GM21825 (cell line): ENCODE data around the gene CTNNA2.

Experiments used
- ATAC-seq: cut with Tn5 transposase; IDR thresholded peaks from one replicate; pipeline ENCODE4 v1.9.1; 2021; ENCODE audit warnings: mild to moderate bottlenecking, moderate library complexity; ENCODE audit not compliant: unreplicated experiment

Gene CTNNA2

GRCh38 chr2:80621656-80622055 is 1108.8 kb downstream of the CTNNA2 start:
- no peak for ATAC-seq

GRCh38 chr2:80624062-80624461 is 1111.2 kb downstream of the CTNNA2 start:
- no peak for ATAC-seq

GRCh38 chr2:80634590-80634989 is 1121.7 kb downstream of the CTNNA2 start:
- no peak for ATAC-seq

- ATAC-seq: no peak
Observed at GRCh38 chr2:80638783-80639182, 1125.9 kb downstream of the CTNNA2 start.

- ATAC-seq: no peak
Observed at GRCh38 chr2:80642465-80642864, 1129.6 kb downstream of the CTNNA2 start.

- no peak for ATAC-seq
Observed at GRCh38 chr2:80643598-80643997, 1130.7 kb downstream of the CTNNA2 start.

GRCh38 chr2:80651435-80651834 is 1138.6 kb downstream of the CTNNA2 start:
- no peak for ATAC-seq

- no peak for ATAC-seq
Observed at GRCh38 chr2:80655265-80655664, 1142.4 kb downstream of the CTNNA2 start.

- no peak for ATAC-seq
Observed at GRCh38 chr2:80670763-80671162, 1157.9 kb downstream of the CTNNA2 start.

GRCh38 chr2:80687524-80687923 is 1174.7 kb downstream of the CTNNA2 start:
- ATAC-seq: no peak

GRCh38 chr2:80689106-80689505 is 1176.3 kb downstream of the CTNNA2 start:
- no peak for ATAC-seq
